GM19328 (cell line): ENCODE data around the gene PSMB2.

Experiments
- ATAC-seq: cut with Tn5 transposase; IDR thresholded peaks from one replicate; pipeline ENCODE4 v1.9.1; 2021; ENCODE audit warnings: mild to moderate bottlenecking, moderate library complexity; ENCODE audit not compliant: unreplicated experiment

Gene PSMB2

GRCh38 chr1:35644204-35644603, 2.9 kb upstream of the PSMB2 start:
- ATAC-seq = no peak

- no peak for ATAC-seq
These were observed 1.2 kb upstream of the PSMB2 start for GRCh38 chr1:35642471-35642955.

GRCh38 chr1:35640380-35641232, 720 bp downstream of the PSMB2 start:
- no peak for ATAC-seq

DNA sequence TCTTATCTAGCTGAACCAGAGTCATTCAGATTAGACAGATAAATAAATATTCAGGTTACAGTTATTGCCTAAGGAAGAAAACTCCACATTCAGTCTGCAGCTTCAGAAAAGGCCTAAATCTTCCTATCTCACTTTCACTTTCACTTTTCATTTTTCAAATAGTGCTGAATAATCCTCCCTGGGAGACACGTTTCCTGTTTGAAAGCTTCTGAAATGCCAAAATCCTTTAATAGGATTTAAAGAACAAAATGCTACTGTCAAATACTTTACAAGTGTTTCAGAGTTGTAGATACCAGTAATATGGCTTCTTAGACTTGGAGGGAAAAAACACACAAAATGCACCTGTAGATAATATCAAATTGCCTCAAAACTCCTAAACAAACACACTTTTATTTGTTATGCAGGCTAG, 3.9 kb downstream of the PSMB2 start:
- no peak for ATAC-seq

GRCh38 chr1:35633547-35633946, 7.8 kb downstream of the PSMB2 start:
- no peak for ATAC-seq

- no peak for ATAC-seq
These were observed 9.9 kb downstream of the PSMB2 start for GRCh38 chr1:35631396-35631795.

- no peak for ATAC-seq
These were observed 12.3 kb downstream of the PSMB2 start for GRCh38 chr1:35629051-35629450.

- ATAC-seq = no peak
These were observed 17.5 kb downstream of the PSMB2 start for GRCh38 chr1:35623832-35624231.

DNA sequence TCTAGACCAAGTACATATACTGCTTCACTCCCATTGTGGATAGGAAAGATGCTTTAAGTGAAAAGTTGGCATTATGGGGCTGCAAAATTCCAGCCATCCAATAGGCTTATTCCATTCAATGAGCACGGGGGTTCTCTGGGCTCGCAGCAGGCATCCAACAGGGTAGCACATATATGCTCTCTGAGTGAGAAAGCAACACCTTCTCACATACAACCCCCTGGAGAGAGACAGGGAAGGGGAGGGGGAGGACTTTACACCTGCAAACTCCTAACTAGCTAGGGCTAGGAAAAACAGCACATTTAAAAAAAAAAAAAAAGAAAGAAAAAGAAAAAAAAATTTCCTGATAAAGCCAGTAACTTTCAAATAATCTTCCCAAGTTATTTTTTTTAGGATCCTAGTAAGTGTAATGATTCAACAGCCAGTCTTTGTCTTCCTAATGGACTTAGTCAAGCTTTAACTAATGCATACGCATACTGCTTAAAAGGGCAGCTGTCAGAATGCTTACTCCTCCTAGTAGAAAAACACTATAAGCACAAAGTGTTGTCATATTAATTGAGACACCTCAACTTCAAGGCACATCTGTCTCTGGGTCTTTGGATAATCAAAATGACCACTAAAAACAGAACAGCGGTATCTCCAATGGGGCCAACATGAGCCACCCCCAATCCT, 18.7 kb downstream of the PSMB2 start:
- ATAC-seq = no peak

DNA sequence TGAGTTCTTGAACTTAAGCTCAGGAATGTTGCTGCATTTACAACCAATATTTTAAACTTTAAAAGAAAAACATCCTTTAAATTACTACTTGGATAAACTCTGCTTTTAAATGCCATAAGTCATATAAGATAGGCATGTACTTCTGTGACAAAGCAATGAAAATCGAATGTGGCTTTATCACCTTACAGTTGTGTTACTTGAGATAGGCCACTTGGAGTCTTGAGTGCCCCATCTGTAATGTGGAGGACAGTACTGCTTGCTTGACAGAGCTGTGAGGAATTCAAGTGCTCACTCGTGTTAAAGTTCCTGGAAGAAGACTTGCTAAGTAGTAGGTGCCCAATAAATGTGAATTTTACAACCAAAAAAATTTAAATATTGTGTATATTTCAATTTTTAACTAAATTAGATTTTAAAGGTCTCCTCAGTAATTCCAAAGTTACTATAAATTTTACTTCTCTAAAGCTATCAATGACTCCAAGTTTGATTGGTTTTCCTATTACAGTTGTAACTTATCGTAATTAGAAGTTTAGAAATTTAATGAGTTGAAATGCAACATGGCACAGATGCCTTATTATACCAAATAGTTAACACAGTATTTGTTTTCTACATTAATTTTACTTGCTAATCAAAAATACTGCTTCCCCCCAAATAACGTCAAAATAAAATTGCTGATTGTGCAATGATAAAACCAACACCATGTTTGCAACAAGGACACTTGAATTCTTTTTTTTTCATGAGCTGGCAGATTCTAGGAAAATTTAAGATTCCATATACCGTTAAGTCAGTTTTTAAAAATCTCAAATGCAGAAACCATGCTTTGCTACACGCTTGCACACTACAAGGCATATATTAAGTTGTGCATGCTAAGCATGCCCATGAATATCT, 21.8 kb downstream of the PSMB2 start:
- ATAC-seq = no peak

DNA sequence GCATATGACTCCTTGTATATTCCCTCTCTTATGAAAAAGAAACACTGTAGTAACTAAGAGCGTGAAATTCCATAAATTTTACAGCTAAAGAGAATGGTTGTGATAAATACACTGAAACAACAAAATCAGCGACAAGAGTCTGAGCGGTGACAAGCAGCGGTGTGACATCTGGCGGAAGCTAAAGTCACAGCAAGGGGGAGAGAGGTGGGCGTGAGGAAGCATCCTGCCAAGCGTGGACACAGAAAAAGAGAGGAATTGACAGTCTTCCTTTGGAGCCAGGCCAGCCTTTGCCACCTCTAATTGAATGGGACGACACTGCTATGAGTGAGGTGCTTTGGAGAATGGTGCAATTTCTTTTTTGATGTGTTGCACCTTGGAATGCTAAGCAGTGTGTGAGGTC, 25.9 kb downstream of the PSMB2 start:
- ATAC-seq = no peak

GRCh38 chr1:35611655-35612054, 29.7 kb downstream of the PSMB2 start:
- no peak for ATAC-seq

- ATAC-seq = no peak
These were observed 35.5 kb downstream of the PSMB2 start for GRCh38 chr1:35605867-35606182.

- ATAC-seq = no peak
These were observed 36.1 kb downstream of the PSMB2 start for GRCh38 chr1:35605071-35605866.

DNA sequence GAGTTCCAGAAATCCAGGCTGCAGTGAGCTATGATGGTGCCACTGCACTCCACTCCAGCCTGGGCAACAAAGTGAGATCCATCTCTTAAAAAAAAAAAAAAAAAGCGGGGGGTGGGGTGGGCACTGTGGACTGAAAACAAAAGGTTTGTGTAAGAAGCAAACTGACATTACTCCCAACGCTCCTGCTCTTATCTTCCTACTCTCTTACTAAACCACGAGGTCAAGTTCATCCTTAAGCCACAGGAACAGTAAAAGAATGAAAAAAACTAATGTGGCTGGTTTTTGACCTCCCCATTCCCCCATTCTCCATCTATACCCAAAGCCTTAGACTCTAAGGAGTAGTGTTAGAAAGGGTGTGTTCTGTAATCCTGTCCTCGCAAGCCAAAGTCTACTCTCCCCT, 37.4 kb downstream of the PSMB2 start:
- ATAC-seq = no peak

DNA sequence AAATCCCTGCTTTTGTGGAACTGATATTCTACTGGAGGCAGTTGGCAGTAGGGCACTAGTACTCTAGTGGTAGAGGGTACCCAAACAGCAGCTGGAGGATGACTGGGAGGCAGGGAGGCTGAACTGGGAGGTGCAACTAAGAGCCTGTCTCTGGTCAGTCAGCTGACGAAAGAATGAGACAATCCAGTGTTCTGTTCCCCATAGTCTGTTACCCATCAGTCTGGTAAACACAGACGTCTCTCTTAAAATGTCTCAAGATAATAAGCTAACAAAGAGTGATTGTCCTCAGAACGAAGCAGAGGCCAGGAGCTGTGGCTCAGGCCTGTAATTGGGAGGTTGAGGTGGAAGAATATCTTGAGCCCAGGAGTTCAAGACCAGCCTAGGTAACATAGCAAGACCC, 37.9 kb downstream of the PSMB2 start:
- no peak for ATAC-seq

GRCh38 chr1:35600593-35600992, 40.7 kb downstream of the PSMB2 start:
- no peak for ATAC-seq

GRCh38 chr1:35599411-35599810, 41.9 kb downstream of the PSMB2 start:
- no peak for ATAC-seq

GRCh38 chr1:35598895-35599294, 42.4 kb downstream of the PSMB2 start:
- ATAC-seq = no peak

DNA sequence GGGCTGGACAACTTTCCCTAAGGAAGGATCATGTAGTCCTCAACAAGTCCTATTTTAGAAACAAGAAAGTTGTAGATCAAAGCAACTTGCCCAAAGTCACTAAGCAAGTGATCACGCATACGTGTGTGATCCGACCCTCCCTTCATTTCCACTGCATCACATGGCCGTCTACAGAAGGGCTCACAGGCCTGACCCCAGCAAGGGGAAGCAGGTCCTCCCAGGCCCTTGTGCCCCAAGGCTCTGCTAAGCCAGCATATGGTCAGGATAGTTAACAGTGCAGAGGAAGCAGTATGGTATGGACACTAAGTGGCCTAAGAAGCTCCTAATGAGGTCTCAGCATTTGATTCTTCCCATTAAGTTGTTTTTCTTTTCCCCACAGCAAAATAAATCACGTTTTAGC, 43.5 kb downstream of the PSMB2 start:
- no peak for ATAC-seq

GRCh38 chr1:35595684-35596083, 45.6 kb downstream of the PSMB2 start:
- ATAC-seq = no peak
